Loucy (cell line): Measurements from ENCODE around the gene RPF1.

Experiments used
- CTCF ChIP-seq: fragments of 200-600 bp; sonication (generic); conservative IDR thresholded peaks from 2 replicates; pipeline ENCODE4 v1.5.1; 2014; ENCODE audit warnings: mild to moderate bottlenecking, antibody characterized with exemption, low read length
- EZH2phosphoT487 ChIP-seq: fragments of 200-600 bp; IDR thresholded peaks from 2 replicates; pipeline ENCODE4 v1.6.1; 2018; ENCODE audit warnings: antibody characterized with exemption, mild to moderate bottlenecking, moderate library complexity, borderline replicate concordance

- TF ChIP-seq CTCF: no peak
- TF ChIP-seq EZH2phosphoT487: no peak
Observed at GRCh38 chr1:84493747-84494146, 14.7 kb downstream of the RPF1 start.
